PC-9 (cell line): Measurements from ENCODE around the gene F13B.

ENCODE experiments used
- EZH2 ChIP-seq: fragments of 200-600 bp; sonication (generic); IDR thresholded peaks from 2 replicates; pipeline ENCODE4 v1.8.0; 2017; ENCODE audit warnings: antibody characterized with exemption, low read depth
- TF ChIP-seq, protein P1 (sequence below): fragments of 200-600 bp; sonication (generic); conservative IDR thresholded peaks from 2 replicates; pipeline ENCODE4 v1.6.1; 2017; ENCODE audit warnings: mixed run types, antibody characterized with exemption, mild to moderate bottlenecking, moderate library complexity

DNA sequence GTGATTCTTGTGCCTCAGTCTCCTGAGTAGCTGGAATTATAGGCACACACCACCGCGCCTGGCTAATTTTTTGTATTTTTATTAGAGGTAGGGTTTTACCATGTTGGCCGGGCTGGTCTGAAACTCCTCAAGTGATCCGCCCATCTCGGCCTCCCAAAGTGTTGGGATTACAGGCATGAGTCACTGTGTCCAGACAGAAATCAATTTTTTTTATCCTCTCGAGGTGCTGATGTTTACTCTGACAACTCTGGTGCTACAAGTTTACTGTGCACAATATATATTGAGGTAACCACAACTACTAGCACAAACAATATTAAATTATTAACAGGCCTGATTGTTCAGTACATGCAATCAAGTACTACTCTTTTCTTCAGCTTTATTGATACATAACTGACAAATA, 39.7 kb downstream of the F13B start:
- TF ChIP-seq, protein P1, sequence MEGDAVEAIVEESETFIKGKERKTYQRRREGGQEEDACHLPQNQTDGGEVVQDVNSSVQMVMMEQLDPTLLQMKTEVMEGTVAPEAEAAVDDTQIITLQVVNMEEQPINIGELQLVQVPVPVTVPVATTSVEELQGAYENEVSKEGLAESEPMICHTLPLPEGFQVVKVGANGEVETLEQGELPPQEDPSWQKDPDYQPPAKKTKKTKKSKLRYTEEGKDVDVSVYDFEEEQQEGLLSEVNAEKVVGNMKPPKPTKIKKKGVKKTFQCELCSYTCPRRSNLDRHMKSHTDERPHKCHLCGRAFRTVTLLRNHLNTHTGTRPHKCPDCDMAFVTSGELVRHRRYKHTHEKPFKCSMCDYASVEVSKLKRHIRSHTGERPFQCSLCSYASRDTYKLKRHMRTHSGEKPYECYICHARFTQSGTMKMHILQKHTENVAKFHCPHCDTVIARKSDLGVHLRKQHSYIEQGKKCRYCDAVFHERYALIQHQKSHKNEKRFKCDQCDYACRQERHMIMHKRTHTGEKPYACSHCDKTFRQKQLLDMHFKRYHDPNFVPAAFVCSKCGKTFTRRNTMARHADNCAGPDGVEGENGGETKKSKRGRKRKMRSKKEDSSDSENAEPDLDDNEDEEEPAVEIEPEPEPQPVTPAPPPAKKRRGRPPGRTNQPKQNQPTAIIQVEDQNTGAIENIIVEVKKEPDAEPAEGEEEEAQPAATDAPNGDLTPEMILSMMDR, result no peak
- TF ChIP-seq EZH2, result no peak
